ENCODE measurements around the gene PRXL2A.

- no peak for TF ChIP-seq POLR2AphosphoS5 (IDR thresholded peaks at IDR 0.05; ENCODE audit: low read depth, low read length)
- TF ChIP-seq TAF1 (IDR thresholded peaks at IDR 0.05; ENCODE audit: borderline replicate concordance, low read depth, low read length): no peak
- TF ChIP-seq POLR2A (IDR thresholded peaks at IDR 0.05; ENCODE audit: low read depth, low read length): no peak
Measured at GRCh38 chr10:80410122-80410521, 1.8 kb downstream of the PRXL2A start.
